Fibroblast of the aortic adventitia (primary cell): ENCODE measurements around the gene DMP1. TPM values are rescaled to one million over a fixed set of nuclear protein-coding genes. Genes with fewer than 3 reads are reported as not detected.

Experiments used
- DNase-seq: peaks from one replicate; pipeline ENCODE4 v3.0.0-alpha.2; 2010; ENCODE audit warnings: low read depth
- H3K4me3 ChIP-seq: 2 replicates; pipeline ENCODE4 v1.5.1; 2011; ENCODE audit warnings: low read depth, mild to moderate bottlenecking, control low read depth, low read length, moderate library complexity
- total RNA-seq: library from RNA; depleted of rRNA; stranded (reverse); fragments of >200 nt; gene quantifications from 2 replicates; pipeline ENCODE4 v1.2.3, GENCODE V29; 2012; ENCODE audit warnings: low replicate concordance
- TF ChIP-seq, protein P1 (sequence below): IDR thresholded peaks from 2 replicates; pipeline ENCODE4 v1.5.1; 2011; ENCODE audit warnings: mild to moderate bottlenecking, low read length, control low read depth, inconsistent platforms; ENCODE audit not compliant: insufficient read depth

The DMP1 gene
- total RNA-seq, 1 donor = not detected

DNA sequence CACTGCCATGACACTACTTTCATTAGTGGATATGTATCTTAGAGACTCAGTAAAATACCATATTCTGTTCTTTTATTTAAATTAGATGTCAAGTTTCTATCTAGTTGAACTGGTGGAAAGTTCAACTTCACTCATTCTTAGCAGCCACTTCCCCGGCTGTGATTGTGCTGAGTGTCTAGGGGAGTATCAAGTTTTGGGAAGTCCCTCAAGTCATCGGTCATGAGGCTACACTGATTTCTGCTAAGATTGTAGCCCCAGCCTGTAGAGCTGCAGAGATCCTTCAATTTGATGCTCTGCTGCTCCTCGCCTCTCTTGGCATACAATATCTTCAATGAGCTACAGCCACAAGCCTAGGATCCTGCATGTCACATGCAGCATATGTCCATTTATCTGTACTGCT is 53.9 kb downstream of the DMP1 start:
- no peak for DNase-seq
- no peak overlapping the region for H3K4me3 ChIP-seq
- TF ChIP-seq, protein P1, sequence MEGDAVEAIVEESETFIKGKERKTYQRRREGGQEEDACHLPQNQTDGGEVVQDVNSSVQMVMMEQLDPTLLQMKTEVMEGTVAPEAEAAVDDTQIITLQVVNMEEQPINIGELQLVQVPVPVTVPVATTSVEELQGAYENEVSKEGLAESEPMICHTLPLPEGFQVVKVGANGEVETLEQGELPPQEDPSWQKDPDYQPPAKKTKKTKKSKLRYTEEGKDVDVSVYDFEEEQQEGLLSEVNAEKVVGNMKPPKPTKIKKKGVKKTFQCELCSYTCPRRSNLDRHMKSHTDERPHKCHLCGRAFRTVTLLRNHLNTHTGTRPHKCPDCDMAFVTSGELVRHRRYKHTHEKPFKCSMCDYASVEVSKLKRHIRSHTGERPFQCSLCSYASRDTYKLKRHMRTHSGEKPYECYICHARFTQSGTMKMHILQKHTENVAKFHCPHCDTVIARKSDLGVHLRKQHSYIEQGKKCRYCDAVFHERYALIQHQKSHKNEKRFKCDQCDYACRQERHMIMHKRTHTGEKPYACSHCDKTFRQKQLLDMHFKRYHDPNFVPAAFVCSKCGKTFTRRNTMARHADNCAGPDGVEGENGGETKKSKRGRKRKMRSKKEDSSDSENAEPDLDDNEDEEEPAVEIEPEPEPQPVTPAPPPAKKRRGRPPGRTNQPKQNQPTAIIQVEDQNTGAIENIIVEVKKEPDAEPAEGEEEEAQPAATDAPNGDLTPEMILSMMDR = no peak

DNA sequence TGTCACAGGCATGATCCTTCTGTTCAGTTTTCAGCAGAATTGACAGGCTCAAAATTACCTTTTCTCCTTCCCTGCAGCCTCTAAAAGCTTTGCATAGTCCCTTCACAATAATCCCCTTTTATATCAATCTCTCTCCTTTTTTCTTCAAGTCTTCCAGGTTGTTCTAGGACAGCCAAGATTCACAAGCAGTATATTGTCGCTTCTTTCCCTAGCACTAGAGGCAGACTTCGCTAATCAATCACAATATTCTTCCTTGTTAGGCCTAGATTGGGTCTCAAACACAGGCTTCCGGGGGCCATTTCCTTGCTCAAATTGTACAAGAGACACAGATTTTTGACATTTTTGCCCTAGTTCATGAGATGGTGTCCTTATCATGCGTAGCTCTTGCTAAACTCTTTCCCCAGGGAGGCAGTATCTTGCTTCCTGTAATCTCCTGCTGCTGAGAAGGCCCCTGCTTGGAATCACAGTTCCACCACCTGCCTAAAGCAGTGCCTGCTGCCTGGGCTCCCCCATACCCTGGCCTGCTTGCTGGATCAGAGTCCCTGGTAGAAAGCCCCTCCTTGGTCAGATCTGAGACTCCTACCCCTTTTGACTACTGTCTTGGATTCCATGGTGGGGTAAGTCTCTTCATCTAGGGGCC is 57.3 kb downstream of the DMP1 start:
- TF ChIP-seq, protein P1 = no peak
- no peak for DNase-seq
- no peak overlapping the region for H3K4me3 ChIP-seq

Other genes starting within 250 kb of the DMP1 start
- gene NUDT9, start 227.7 kb upstream of the DMP1 start, total RNA-seq = 15.5 and 61.3 TPM in 2 replicates
- gene SPARCL1, start 120.9 kb upstream of the DMP1 start, total RNA-seq = not detected in 2 replicates
- not detected in 2 replicates for gene DSPP, start 41.8 kb upstream of the DMP1 start, total RNA-seq
- not detected in 2 replicates for gene IBSP, start 149.3 kb downstream of the DMP1 start, total RNA-seq
- gene MEPE, start 182.7 kb downstream of the DMP1 start, total RNA-seq = not detected in 2 replicates